ENCODE measurements around the gene PHLPP1. TPM values are rescaled to one million over a fixed set of nuclear protein-coding genes. Genes with fewer than 3 reads are reported as not detected.

The PHLPP1 gene
- total and polyA plus RNA-seq, 8 donors = 2.1 to 77.0 (median 12.5) TPM

DNA sequence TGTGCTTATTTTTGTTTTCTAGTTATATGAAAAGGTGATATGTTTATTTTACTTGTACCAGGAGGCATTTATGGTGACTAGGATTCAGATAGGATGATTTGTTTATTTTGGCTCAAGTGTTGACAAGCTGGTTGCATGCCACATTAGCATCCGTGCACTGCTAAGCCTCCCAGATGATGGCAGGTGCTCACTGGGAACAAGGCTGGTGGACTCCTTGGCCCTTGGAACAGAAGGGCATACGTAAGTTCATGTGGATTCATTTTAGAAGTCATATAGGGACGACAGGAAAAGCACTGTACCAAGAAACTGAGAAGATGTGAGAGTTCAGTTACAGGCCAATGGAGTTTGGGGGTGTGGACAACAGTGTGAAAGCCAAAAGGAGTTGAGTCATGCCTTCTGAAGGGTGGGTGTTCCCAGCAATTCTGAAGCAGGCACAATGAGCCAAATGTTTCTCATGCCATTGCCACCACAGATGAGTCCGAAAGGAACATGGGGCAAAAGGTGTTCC, 166.2 kb downstream of the PHLPP1 start:
- peak in 1 of 2 donors; percentile 16 for DNase-seq
- H3K27ac ChIP-seq = peak overlapping the region in 1 of 5 donors; percentile 6
- no peak overlapping the region for H3K4me3 ChIP-seq
- H3K9me3 ChIP-seq = no peaks in the 10 kb centered on the region
- 52 to 71% (median 65%) methylated on average over 4 of the region's 4 CpGs for WGBS, 5 donors
- no peaks in the 10 kb centered on the region for H3K36me3 ChIP-seq
- H3K27me3 ChIP-seq = no peaks in the 10 kb centered on the region
- TF ChIP-seq, protein P1, sequence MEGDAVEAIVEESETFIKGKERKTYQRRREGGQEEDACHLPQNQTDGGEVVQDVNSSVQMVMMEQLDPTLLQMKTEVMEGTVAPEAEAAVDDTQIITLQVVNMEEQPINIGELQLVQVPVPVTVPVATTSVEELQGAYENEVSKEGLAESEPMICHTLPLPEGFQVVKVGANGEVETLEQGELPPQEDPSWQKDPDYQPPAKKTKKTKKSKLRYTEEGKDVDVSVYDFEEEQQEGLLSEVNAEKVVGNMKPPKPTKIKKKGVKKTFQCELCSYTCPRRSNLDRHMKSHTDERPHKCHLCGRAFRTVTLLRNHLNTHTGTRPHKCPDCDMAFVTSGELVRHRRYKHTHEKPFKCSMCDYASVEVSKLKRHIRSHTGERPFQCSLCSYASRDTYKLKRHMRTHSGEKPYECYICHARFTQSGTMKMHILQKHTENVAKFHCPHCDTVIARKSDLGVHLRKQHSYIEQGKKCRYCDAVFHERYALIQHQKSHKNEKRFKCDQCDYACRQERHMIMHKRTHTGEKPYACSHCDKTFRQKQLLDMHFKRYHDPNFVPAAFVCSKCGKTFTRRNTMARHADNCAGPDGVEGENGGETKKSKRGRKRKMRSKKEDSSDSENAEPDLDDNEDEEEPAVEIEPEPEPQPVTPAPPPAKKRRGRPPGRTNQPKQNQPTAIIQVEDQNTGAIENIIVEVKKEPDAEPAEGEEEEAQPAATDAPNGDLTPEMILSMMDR (IDR thresholded peaks at IDR 0.05) = no peak
- TF ChIP-seq POLR2AphosphoS5 (IDR thresholded peaks at IDR 0.05) = peak in 1 of 3 donors; percentile 34
- intact Hi-C loops (cut with DNase I; ENCODE audit: low total_unique reads) = no loop called here
- H3K4me1 ChIP-seq = peaks cover 4 to 31% (median 15%) of the 10 kb centered on the region in 4 donors

DNA sequence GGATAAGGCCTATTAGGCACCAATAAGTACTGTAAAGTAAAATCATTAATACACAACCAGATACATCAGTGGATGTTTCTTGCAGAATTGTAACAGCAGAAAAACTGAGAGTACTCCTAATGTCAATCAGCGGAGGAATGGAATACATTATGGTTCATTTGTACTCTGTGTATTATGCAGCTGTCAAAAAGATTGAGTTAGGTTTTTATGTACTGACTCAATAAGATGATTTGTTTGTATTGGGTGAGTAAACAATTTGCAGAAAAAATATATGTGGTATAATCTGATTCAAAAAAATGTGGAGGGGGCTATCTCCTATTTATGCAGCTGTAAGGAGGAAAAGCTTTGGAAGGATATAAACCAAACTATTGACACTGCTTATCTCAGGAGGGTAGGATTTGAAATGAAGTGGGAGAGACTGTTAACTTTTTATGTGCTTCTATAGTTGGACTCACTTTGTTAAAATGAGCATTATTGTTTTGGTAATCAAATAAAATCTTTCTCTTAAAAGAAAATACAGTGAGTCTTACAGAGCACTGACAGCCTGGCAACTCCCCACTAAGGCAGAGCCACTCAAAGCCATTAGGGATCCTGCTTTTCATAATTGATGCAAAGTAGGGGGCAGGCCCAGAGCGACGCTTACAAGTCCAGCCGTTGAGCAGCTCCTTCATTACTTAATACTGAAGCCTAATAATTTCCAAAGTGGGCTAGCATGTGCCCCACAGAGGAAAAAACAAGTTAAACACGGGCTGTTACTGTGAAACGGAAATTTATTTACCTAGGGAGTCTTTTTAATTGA, 168.8 kb downstream of the PHLPP1 start:
- H3K36me3 ChIP-seq = no peaks in the 10 kb centered on the region
- intact Hi-C loops (cut with DNase I; ENCODE audit: low total_unique reads) = no loop called here
- WGBS, 5 donors = 52 to 78% (median 63%) methylated on average over 6 of the region's 6 CpGs

DNA sequence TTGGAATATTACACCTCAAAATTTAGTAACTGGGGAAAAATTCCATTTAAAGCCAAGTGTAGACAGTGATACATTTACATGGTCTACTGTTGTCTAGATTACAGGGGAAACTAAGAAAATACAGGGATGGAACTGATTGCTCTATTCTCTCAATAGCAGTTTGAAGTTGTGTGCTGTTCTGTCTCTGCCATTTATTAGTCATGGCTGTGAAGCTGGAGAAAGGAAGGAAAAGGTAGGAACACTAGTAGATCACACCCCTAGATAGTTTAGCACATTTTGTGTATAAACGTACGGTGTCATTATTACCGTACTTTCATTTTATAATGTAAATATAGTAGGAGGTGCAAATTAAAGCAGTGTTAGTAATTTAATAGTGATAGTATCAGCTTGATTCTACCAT, 170.5 kb downstream of the PHLPP1 start:
- Histone ChIP-seq H3K9me3 (no peaks in the 10 kb centered on the region), H3K27me3 (no peaks in the 10 kb centered on the region), H3K27ac (peak overlapping the region in 2 of 5 donors; percentile 24 to 55), H3K36me3 (no peaks in the 10 kb centered on the region), H3K4me3 (no peak overlapping the region), H3K4me1 (peaks cover 4 to 28% (median 5%) of the 10 kb centered on the region in 4 donors)
- WGBS, 5 donors = 56 to 74% (median 63%) methylated on average over 3 of the region's 3 CpGs
- no peak for TF ChIP-seq EP300 (IDR thresholded peaks at IDR 0.05)
- TF ChIP-seq, protein P1 (IDR thresholded peaks at IDR 0.05) = no peak
- no peak for TF ChIP-seq POLR2A (IDR thresholded peaks at IDR 0.05)
- no peak for TF ChIP-seq POLR2AphosphoS5 (IDR thresholded peaks at IDR 0.05)
- no peak for DNase-seq
- intact Hi-C loops (cut with DNase I; ENCODE audit: low total_unique reads) = no loop called here

More for the DNA sequence above, 168.8 kb downstream of the PHLPP1 start:
- no peaks in the 10 kb centered on the region for H3K9me3 ChIP-seq
- TF ChIP-seq POLR2AphosphoS5 (IDR thresholded peaks at IDR 0.05) (no peak), EP300 (IDR thresholded peaks at IDR 0.05) (no peak), POLR2A (IDR thresholded peaks at IDR 0.05) (no peak)
- TF ChIP-seq, protein P1 (IDR thresholded peaks at IDR 0.05) = no peak
- peaks cover 4 to 19% (median 5%) of the 10 kb centered on the region in 4 donors for H3K4me1 ChIP-seq
- H3K27ac ChIP-seq = no peak overlapping the region
- peak in 1 of 2 donors; percentile 15 for DNase-seq
- H3K4me3 ChIP-seq = no peak overlapping the region
- H3K27me3 ChIP-seq = no peaks in the 10 kb centered on the region

DNA sequence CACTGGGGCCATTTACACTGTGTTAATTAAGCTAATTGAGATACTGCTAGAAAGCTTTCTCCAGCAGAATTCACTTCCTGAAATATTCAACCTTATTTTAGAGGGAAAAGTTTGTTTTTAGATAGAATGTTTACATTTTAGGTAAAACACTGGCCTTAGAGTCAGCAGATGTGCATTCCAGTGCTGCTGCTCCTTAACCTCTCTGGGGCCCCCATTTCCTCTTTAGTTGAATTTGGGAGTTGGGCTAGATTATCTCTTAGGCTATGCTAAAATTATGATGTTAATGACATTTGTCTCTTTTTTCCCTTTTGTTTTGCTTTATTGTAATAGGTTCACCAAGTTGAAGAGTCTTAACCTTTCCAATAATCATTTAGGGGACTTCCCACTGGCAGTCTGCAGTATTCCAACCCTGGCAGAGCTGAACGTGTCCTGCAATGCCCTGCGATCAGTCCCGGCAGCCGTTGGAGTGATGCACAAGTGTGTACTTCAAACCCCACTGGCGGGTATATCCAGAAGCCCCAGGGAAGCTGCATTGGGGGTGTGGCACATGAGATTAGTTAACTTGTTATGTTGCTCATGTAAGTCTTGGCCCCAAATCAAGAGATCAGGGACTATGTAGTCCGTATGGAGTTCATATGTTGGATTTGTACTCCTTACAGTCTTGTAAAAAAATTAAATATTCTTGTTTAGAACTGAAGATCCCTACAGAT, 179.5 kb downstream of the PHLPP1 start:
- no peak overlapping the region for H3K4me3 ChIP-seq
- intact Hi-C loops (cut with DNase I; ENCODE audit: low total_unique reads) = no loop called here
- H3K27ac ChIP-seq = peak overlapping the region in 1 of 5 donors; percentile 1
- no peaks in the 10 kb centered on the region for H3K27me3 ChIP-seq
- WGBS, 5 donors = 75 to 86% (median 81%) methylated on average over 6 of the region's 6 CpGs
- peak in 1 of 2 donors; percentile 15 for DNase-seq
- no peaks in the 10 kb centered on the region for H3K9me3 ChIP-seq
- peaks cover 0 to 7% (median 0%) of the 10 kb centered on the region in 4 donors for H3K4me1 ChIP-seq
- TF ChIP-seq EP300 (IDR thresholded peaks at IDR 0.05) = no peak
- no peak for TF ChIP-seq POLR2A (IDR thresholded peaks at IDR 0.05)
- TF ChIP-seq POLR2AphosphoS5 (IDR thresholded peaks at IDR 0.05) = no peak
- TF ChIP-seq, protein P1 (IDR thresholded peaks at IDR 0.05) = no peak
- H3K36me3 ChIP-seq = peaks cover 0 to 45% (median 40%) of the 10 kb centered on the region in 4 donors

Measured in stomach (tissue), 9 donors.